ENCODE results near the gene GNG12. TPM values are rescaled to one million over a fixed set of nuclear protein-coding genes. Genes with fewer than 3 reads are reported as not detected.

Gene GNG12
- total and polyA plus RNA-seq, 2 donors (not counting 3 experiments of a cell fraction or from before 2014, with no cell fraction given) = 107 to 152 TPM

DNA sequence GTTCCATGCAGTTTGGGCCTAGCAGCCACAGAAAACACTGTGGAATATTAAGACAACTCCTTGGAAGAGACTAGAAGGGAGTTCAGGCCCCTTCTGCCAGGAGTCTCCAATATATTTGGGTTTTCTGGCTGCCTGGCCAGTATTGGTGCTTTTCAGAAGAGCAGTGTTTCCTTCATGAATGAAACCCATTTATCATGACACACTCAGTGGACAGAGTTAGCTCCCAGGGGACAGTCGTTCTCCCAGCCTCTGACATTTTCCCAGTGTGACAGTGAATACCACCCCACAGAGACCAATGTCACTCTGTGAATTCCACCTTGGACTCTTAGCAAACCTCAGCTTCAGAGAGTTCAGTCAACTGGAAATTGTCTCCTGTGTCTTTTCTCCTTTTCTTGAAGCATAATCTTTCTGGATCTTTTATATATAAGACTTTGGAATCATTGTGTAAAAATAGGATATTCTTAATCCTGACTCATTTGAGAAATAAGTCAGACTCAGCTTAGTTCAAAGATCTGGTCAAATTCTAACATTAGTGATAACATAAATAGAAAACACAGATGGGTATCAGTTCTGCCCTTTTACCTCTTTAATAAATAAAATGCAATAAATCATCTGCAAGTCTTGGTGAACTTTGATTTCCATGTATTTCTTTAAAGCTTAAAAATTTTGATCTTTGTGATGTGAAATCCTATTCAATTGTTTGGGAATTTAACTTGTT, 40.4 kb downstream of the GNG12 start:
- ChIA-PET CTCF (interaction anchor here (0.9 to 3.9 kb wide), 6 partner anchors 10 to 33 kb away, joined by 3 to 18 read pairs (median 5); no protein-coding TSS in a partner anchor), POLR2A (interaction anchor here (2.0 kb wide), 1 partner anchor 39 kb away, joined by 8 read pairs; no protein-coding TSS in a partner anchor)
- Histone ChIP-seq H3K4me2 (ENCODE audit: insufficient read depth, low read length) (peak overlapping the region; percentile 67), H3K79me2 (ENCODE audit: control insufficient read depth, insufficient read depth, low read length) (peaks cover 80% of the 10 kb centered on the region), H2AFZ (ENCODE audit: low read depth, low read length) (no peak overlapping the region), H3K27ac (ENCODE audit: insufficient read depth, low read depth, low read length) (peak overlapping the region; percentile 92), H3K4me1 (ENCODE audit: control insufficient read depth, extremely low read depth, insufficient read depth, low read length) (peaks cover 86% of the 10 kb centered on the region), H3K9ac (replicated peaks; ENCODE audit: extremely low read depth, insufficient read depth, low read length) (peak overlapping the region; percentile 76), H4K20me1 (replicated peaks; ENCODE audit: control insufficient read depth, extremely low read depth, insufficient read depth, low read length) (no peaks in the 10 kb centered on the region), H3K9me1 (replicated peaks; ENCODE audit: control insufficient read depth, extremely low read depth, insufficient read depth, low read length) (no peaks in the 10 kb centered on the region), H3K4me3 (replicated peaks in 1 of 3; ENCODE audit: insufficient read depth in 1 of 3, low read depth in 1 of 3, low read length in 3 of 3) (no peak overlapping the region), H3K36me3 (ENCODE audit: control insufficient read depth in 2 of 2, extremely low read depth in 1 of 2, insufficient read depth in 2 of 2, low read length in 2 of 2) (no peaks in the 10 kb centered on the region), H3K27me3 (ENCODE audit: control insufficient read depth in 2 of 2, insufficient read depth in 2 of 2, low read length in 2 of 2) (no peaks in the 10 kb centered on the region), H3K9me3 (replicated peaks; ENCODE audit: control insufficient read depth, insufficient read depth, low read length) (no peaks in the 10 kb centered on the region)
- DNase-seq (ENCODE audit: low read depth, low spot score) = no peak
- BruUV-seq (replicated peaks) = no TSS peak
- TF ChIP-seq MYC (IDR thresholded peaks at IDR 0.05; ENCODE audit: low read depth, low read length) (no peak), JUN (IDR thresholded peaks at IDR 0.05; ENCODE audit: borderline replicate concordance, insufficient read depth, insufficient read length, low read depth) (no peak), POLR2AphosphoS5 (IDR thresholded peaks at IDR 0.05; ENCODE audit: insufficient read depth, low read depth, low read length) (peak; percentile 4), GATA2 (IDR thresholded peaks at IDR 0.05; ENCODE audit: insufficient read depth, insufficient read length, low read depth, low read length) (peak; percentile 53), POLR2A (IDR thresholded peaks at IDR 0.05; ENCODE audit: low read depth, low read length) (no peak), FOS (IDR thresholded peaks at IDR 0.05; ENCODE audit: borderline replicate concordance, insufficient read depth, low read length) (no peak), EZH2 (IDR thresholded peaks at IDR 0.05; ENCODE audit: borderline replicate concordance, low read depth, low read length, severe bottlenecking) (no peak)
- TF ChIP-seq, protein P1, sequence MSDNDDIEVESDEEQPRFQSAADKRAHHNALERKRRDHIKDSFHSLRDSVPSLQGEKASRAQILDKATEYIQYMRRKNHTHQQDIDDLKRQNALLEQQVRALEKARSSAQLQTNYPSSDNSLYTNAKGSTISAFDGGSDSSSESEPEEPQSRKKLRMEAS (IDR thresholded peaks at IDR 0.05; ENCODE audit: insufficient read depth, insufficient read length) = no peak
- TF ChIP-seq, protein P2, sequence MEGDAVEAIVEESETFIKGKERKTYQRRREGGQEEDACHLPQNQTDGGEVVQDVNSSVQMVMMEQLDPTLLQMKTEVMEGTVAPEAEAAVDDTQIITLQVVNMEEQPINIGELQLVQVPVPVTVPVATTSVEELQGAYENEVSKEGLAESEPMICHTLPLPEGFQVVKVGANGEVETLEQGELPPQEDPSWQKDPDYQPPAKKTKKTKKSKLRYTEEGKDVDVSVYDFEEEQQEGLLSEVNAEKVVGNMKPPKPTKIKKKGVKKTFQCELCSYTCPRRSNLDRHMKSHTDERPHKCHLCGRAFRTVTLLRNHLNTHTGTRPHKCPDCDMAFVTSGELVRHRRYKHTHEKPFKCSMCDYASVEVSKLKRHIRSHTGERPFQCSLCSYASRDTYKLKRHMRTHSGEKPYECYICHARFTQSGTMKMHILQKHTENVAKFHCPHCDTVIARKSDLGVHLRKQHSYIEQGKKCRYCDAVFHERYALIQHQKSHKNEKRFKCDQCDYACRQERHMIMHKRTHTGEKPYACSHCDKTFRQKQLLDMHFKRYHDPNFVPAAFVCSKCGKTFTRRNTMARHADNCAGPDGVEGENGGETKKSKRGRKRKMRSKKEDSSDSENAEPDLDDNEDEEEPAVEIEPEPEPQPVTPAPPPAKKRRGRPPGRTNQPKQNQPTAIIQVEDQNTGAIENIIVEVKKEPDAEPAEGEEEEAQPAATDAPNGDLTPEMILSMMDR (IDR thresholded peaks at IDR 0.05; ENCODE audit: extremely low read depth in 1 of 2, insufficient read depth in 1 of 2, low read depth in 1 of 2, low read length in 2 of 2) = no peak
- dilution Hi-C loops (cut with MboI; ENCODE audit: extremely low pct_ligation_motif_present, low sequenced_read_pairs) (no loop called here), intact Hi-C loops (cut with micrococcal nuclease) (loop anchor here (2.0 kb wide), 2 partner anchors 18 to 48 kb away; no protein-coding TSS in a partner anchor)
- no peak for FAIRE-seq
